ENCODE results near the gene PRKD1.

GRCh38 chr14:29853272-29853671 is 74.4 kb downstream of the PRKD1 start:
- TF ChIP-seq CTCF (IDR thresholded peaks at IDR 0.05): no peak
- no peak for TF ChIP-seq POLR2A (IDR thresholded peaks at IDR 0.05)
- TF ChIP-seq POLR2AphosphoS5 (IDR thresholded peaks at IDR 0.05): no peak
